IPS-18c (cell line): ENCODE measurements around the gene ENTREP1.
"Not testable (repeated sequence)": the region's sequence is repeated elsewhere in the genome, so short reads cannot be mapped to it uniquely, and the experiment has no call there.

Experiments used
- H3K4me3 ChIP-seq: 2 replicates; pipeline ENCODE4 v1.7.0; 2013; ENCODE audit warnings: low read depth, mild to moderate bottlenecking, low read length, moderate library complexity; ENCODE audit not compliant: insufficient read depth
- H3K9me3 ChIP-seq: one replicate; pipeline ENCODE4 v1.6.1; 2013; ENCODE audit warnings: mild to moderate bottlenecking, low read length, moderate library complexity; ENCODE audit not compliant: control insufficient read depth, insufficient read depth

ENTREP1 gene

DNA sequence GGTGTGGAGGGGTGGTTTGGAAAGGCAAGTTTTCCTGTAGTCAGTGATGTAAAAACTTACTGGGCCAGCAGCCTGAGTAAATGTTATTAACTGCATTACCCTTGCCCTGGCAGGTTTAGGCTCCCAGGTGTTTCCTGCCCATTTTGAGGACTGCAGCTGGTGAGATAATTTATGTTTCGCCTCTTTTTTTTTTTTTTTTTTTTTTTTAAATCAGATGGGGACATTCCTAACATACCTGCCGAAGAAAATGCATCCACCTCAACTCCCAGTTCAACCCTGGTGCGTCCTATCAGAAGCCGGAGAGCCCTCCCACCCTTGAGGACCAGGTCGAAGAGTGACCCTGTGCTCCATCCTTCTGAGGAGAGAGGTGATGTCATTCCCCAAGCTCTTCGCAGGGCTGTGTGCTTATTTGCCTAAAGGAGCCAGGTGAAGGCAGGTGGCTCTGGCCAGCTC is 60.6 kb downstream of the ENTREP1 start:
- no peaks in the 10 kb centered on the region for H3K9me3 ChIP-seq
- no peak overlapping the region for H3K4me3 ChIP-seq

DNA sequence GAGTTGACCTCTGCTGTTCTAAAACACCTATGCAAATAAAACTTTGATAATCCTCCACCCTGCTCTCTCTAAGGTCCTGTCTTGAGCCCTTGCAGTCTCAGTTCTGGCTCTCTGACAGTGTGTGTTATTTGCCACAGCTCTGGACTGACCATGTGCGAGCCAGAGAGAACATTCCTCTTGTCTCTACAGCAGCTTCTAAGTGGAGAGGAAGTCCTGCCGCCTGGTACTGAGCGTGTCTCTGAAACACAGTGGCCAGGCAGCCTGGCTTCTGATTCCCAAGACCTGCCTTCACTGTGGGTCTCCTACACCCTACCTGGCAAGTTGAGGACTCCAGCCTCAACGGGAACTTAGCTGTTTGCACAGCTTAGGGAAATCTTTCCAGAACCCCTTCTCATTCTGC is 61.6 kb downstream of the ENTREP1 start:
- H3K4me3 ChIP-seq = no peak overlapping the region
- H3K9me3 ChIP-seq = no peaks in the 10 kb centered on the region

DNA sequence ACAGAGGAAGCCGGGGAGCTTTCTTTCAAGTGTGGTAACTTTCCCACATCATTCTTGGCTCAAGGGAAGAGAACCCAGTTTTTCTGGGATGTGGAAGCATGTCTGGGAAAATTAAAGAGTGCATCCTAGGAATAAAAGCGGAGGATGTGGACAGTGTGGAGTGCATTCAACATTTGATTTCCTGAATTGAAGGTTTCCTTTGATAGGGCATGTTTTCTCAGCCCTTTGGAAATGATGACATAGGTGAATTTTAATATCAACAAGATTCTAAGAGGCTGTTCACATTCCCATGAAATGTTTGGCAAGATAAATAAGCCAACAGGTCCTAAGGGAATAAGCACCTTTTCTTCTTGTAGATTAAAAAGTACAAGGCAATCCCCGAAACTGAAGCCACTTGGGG is 63.6 kb downstream of the ENTREP1 start:
- no peaks in the 10 kb centered on the region for H3K9me3 ChIP-seq
- H3K4me3 ChIP-seq = no peak overlapping the region

- Histone ChIP-seq H3K4me3 (no peak overlapping the region), H3K9me3 (no peaks in the 10 kb centered on the region)
Measured at GRCh38 chr9:69389437-69389995, 64.5 kb downstream of the ENTREP1 start.

- Histone ChIP-seq H3K4me3 (no peak overlapping the region), H3K9me3 (no peaks in the 10 kb centered on the region)
Measured at GRCh38 chr9:69391487-69391886, 66.5 kb downstream of the ENTREP1 start.

DNA sequence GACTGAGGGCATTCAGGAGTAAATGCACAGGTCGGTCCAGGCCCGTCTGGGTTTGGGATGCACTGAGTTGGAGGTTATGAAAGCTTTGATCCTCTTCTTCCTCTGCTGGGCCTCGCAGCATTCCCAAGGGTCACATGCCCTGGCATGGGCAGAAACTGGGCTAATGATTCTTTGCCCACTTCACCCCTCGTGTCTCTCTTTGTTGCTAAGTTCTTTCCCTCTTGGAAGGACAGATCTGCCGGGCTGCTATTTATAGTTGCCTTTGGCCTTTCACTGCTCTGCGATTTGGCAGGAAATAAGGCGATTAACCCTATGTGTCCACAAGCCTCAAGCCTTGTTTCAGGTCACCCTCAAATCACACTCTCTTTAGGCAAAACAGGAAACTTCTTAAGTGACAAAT is 66.9 kb downstream of the ENTREP1 start:
- Histone ChIP-seq H3K9me3 (no peaks in the 10 kb centered on the region), H3K4me3 (no peak overlapping the region)

GRCh38 chr9:69392826-69393225 is 67.8 kb downstream of the ENTREP1 start:
- Histone ChIP-seq H3K9me3 (no peaks in the 10 kb centered on the region), H3K4me3 (no peak overlapping the region)

- Histone ChIP-seq H3K4me3 (no peak overlapping the region), H3K9me3 (no peaks in the 10 kb centered on the region)
Measured at GRCh38 chr9:69393425-69393824, 68.4 kb downstream of the ENTREP1 start.

- Histone ChIP-seq H3K4me3 (no peak overlapping the region; the same call in 1 of the 2 replicates), H3K9me3 (no peaks in the 10 kb centered on the region)
Measured at GRCh38 chr9:69395718-69396117, 70.7 kb downstream of the ENTREP1 start.

DNA sequence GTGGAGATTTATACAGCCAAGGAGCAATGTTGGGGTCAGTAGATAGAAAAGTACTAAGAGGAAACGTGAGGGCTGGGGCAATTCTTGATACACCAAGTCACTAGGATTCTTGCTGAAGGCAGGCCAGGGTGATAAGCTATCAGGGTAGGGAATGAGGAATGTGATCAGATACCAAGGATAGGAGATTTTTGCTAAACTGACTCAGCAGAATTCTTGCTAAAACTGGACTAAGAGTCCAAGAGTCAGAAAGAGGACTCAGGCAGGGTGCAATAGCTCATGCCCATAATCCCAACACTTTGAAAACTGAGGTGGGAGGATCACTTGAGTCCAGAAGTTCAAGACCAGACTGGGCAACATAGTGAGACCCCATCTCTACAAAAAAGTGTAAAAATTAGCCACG is 71.7 kb downstream of the ENTREP1 start:
- Histone ChIP-seq H3K4me3 (no peak overlapping the region), H3K9me3 (peaks cover 2% of the 10 kb centered on the region)

DNA sequence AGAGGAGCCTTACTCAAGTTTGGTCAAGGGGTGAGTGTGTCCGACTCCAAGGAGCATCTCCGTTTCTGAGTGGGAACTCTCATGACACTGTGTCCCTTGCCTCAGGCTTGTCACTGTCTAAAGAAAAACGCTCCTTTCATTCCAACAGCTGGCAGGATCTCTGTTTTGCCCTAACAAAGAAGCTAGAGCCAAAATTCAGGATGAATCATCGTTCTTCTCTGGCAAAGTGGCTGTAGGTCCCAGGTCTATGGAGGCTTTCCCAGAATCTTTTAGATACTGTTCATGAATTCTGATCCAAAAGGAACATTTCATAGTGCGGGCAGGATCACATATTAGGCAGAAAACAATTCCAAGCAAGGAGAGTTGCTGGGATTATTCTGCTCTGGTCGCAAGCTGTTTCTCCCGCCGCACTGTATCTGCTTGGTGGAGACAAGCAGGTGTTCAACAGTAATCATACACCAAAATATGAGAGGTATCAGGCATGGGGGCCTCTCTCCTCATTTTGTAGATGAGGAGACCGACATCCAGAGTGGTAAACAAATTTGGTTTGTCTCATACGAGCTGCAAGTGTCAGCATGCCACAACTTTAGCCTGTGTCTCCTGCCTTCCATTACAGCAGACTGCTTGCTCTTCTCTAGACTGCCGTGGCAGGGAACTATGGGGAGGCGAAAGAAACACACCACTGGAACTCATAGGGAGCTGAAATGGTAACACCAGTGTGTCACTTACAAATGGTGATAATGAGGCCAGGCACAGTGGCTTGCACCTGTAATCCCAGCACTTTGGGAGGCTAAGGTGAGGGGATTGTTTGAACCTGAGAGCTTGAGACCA is 72.6 kb downstream of the ENTREP1 start:
- H3K9me3 ChIP-seq = peaks cover 2% of the 10 kb centered on the region

GRCh38 chr9:69400470-69400869 is 75.5 kb downstream of the ENTREP1 start:
- no peak overlapping the region for H3K4me3 ChIP-seq
- peaks cover 2% of the 10 kb centered on the region for H3K9me3 ChIP-seq

More for the DNA sequence above, 72.6 kb downstream of the ENTREP1 start:
- H3K4me3 ChIP-seq = no peak overlapping the region

DNA sequence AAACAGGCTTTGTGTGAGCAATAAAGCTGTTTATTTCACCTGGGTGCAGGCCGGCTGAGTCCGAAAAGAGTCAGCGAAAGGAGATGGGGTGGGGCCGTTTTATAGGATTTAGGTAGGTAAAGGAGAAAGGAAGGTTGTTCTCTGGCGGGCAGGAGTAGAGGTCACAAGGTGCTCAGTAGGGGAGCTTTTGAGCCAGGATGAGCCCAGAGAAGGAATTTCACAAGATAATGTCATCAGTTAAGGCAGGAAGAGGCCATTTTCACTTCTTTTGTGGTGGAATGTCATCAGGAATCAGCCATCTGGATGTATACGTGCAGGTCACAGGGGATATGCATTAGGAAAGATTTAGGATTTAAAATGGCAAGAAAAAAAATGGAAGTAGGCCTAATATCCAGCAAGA is 84.9 kb downstream of the ENTREP1 start:
- H3K4me3 ChIP-seq, H3K9me3 ChIP-seq: not testable (repeated sequence)

DNA sequence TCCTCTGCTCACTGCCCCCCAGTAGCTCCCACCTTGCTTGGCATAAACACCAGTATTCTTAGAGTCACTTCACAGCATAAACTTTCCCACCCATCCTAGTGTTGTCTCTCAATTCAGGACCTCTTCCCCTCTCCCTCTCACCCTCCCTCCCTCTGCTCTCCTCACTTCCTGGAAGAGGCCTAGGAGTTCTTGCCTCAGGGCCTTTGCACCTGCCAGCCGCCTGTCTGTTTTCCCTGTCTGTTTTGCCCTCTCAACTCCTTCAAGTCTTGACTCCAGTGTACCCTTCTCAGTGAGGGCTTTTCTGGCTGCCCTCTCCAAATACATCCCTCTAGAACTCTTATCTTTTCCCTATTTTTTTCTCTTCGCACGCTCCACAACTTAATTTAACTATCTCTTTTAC is 86.2 kb downstream of the ENTREP1 start:
- H3K4me3 ChIP-seq = no peak overlapping the region
- H3K9me3 ChIP-seq = no peaks in the 10 kb centered on the region

DNA sequence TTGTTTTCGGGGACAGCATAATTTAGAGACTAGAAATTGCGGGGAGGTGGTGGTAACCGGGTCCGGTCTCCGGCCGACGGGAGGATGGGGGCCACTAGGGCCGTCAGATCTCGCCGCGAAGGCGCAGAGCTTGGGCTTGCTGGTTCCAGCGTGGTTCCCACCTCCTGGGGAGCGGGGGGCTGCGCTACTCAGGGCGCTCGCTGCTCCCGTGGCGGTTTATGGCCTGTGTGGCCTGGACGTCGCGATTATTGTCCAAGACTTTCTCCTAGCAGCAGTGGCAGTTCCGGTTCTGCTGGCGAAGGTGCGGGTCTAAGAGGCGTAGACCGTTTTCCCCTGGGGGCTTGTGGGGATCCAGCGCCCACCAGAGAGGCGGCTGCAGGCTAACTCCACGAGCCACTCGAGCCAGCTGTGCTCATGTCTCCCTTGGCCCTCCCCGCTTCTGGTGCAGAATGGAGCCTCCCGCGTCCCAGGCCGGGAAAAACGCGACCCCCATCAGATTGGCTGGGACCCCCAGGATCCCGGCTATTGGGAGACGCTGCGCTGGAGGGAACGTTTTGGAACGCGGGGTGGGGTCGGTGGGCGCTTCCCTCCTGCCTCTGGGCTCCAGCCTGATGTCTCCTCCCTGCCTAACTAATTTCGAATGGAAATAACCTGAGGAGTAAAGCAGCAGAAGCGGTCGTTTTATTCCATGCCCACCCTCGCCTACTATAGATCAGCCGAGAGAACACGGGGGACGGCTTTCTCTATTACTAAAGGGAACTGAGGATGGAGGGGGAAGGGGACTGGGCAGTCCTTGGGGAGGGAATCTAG is 87.1 kb downstream of the ENTREP1 start:
- H3K9me3 ChIP-seq = no peaks in the 10 kb centered on the region
- no peak overlapping the region for H3K4me3 ChIP-seq

DNA sequence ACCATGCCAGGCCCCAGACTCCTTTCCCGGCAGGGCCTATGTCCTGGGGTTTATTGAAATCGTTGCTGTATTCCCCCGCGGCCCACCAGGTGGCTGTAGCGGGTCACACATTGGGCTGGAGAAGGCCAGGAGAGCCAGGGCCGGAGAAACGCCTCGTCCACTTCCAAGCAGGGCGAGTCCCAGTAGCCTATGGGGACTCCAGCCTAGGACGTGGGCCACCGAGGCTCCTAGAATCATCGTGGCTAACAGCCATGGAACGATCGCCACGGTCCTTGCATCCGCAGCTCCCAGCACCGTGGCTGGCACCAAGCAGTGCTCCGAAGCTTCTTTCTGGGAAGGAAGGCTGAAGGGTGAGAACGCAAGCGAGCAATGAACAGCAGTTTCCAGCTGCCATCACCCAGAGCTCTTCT is 87.7 kb downstream of the ENTREP1 start:
- no peak overlapping the region for H3K4me3 ChIP-seq

DNA sequence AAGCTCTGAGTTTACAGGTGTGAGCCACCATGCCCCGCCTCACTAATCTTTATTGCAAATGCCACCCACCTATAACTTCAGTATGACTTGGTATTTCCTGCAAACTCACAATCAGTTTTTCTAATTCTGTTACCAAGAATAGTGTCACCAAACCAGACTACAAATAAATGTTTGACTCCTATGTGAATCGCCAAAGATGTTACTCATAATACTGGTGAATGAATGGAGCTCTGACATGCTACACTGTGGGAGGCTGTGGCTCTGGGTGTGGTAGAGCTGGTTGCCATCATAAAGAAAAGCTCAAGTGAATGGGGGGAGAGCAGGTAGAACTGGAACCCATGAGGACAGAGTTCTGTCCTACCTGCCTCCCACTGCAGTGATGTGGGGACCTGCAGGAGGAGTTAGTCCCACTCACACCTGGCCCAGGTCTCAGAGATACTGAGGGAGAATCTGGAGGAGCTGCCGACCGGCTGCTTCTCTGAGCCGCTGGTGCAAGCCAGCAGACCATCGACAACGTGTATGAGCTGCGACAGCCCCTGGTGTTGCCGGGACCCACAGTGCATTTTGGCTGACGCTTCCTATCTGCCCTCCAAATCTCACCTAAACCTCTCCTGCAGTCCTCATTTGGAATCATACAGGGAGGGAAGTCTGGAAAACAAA is 95.7 kb downstream of the ENTREP1 start:
- Histone ChIP-seq H3K4me3 (no peak overlapping the region), H3K9me3 (peaks cover 4% of the 10 kb centered on the region)

More for the DNA sequence above, 87.7 kb downstream of the ENTREP1 start:
- no peaks in the 10 kb centered on the region for H3K9me3 ChIP-seq
